GM21447 (cell line): Measurements from ENCODE around the gene DENND2A.
"Not testable (repeated sequence)": the region's sequence is repeated elsewhere in the genome, so short reads cannot be mapped to it uniquely, and the experiment has no call there.

Experiments
- ATAC-seq: cut with Tn5 transposase; IDR thresholded peaks from one replicate; pipeline ENCODE4 v1.9.1; 2021; ENCODE audit not compliant: unreplicated experiment

Gene DENND2A

DNA sequence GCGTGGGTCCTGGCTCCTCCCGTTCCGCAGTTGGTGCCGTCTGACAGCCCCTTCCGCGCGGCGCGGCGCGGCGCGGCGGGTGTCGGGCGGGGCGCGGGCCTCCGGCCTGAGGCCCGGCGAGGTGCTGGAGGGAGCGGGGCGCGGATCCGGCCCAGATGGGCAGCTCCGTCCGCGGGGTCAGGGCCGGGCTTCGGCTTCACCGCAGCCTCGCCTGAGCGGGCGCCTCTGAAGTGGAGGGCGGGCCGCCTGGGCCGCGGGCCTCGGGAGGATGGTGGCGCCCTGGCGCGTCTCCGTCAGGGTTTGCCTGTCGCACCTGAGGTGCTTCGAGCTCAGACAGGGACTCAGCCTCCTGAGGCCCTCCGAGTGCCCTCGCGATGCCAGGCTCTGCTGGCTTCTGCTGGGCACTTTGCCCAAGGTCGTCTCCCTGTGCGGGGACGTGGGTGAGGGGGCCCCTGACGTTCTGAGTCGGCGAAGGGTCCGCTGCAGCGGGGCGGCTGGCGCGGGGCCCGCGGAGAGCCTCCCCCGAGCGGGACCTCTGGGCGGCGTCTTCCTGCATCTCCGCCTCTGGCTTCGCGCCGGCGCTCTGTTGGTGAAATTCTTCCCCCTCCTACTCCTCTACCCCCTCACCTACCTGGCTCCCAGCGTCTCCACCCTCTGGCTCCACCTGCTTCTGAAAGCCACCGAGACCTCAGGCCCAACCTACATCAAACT is 32.6 kb upstream of the DENND2A start:
- ATAC-seq: peak; percentile 37

- peak; percentile 44 for ATAC-seq
Observed at GRCh38 chr7:140672382-140673062, 31.9 kb upstream of the DENND2A start, which contains the start of gene ADCK2. TSS of gene ADCK2 (plus strand) at chr7:140672945. CDS start at chr7:140673331, 386 bp downstream.

DNA sequence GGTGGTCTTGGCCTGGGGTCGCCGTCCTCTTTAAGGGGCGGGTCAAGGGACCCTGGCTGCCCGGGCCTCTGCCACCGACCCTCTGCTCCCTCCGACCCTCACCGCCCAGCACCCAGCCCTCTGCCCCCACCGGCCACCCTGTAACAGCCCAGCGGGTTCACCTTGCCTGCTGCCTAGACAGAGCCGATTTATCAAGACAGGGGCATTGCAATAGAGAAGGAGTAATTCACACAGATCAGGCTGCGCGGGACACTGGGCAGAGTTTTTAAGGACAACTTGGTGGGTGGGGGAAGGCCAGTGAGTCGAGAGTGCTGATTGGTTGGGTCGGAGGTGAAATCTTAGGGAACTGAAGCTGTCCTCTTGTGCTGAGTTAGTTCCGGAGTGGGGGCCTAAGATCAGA is 31.4 kb upstream of the DENND2A start:
- no peak for ATAC-seq

- no peak for ATAC-seq
Observed at GRCh38 chr7:140670343-140670935, 29.8 kb upstream of the DENND2A start.

DNA sequence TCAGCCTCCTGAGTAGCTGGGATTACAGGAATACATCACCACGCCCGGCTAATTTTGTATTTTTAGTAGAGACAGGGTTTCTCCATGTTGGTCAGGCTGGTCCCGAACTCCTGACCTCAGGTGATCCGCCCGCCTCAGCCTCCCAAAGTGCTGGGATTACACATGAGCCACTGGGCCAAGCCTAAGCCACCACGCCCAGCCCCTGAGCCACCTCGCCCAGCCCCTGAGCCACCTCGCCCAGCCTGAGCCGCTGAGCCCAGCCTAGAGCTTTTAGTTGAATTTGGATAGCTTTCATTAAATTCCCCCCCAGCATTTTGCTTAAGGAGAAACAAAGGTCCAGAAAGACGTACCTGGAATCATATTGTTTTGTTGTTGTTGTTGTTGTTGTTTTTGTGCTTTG is 29.2 kb upstream of the DENND2A start:
- ATAC-seq: not testable (repeated sequence)

- no peak for ATAC-seq
Observed at GRCh38 chr7:140669352-140669751, 28.7 kb upstream of the DENND2A start.

DNA sequence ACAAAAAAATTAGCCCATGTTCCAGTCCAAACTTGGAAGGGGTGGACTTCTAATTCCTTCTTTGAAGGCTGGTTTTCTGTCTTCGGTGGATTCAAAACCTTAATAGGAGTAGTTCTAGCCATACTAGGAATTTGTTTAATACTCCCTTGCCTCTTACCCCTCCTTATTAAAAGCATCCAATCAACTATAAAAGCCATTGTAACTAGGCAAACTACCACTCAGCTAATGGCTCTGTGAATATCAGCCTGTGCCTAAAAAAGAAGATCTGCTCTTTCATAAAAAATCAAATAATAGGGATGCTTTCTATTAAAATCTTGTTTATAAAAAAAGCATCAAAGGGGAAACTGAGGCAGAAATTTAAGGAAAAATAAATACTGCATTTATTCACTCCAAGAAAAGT is 28.0 kb upstream of the DENND2A start:
- no peak for ATAC-seq

GRCh38 chr7:140667476-140667875 is 26.9 kb upstream of the DENND2A start:
- ATAC-seq: no peak

- ATAC-seq: not testable (repeated sequence)
Observed at GRCh38 chr7:140662938-140663337, 22.3 kb upstream of the DENND2A start.

DNA sequence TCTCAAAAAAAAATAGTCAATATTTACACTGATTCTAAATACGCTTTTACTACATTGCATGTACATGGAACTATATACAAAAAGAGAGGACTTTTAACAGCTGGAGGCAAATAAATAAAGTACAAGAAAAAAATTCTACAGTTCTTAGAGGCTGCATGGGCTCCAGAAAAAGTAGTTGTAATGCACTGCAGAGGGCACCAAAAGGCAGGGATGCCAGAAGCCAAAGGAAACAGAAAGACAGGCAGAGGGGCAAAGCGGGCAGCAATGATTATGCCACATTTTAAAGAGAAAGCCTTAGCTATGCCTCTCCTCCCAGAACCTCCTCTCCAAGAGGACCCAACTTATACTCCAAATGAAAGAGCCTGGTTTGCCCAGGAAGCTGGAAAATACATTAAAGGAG is 20.5 kb upstream of the DENND2A start:
- ATAC-seq: no peak

GRCh38 chr7:140659856-140660255 is 19.2 kb upstream of the DENND2A start:
- ATAC-seq: no peak

- no peak for ATAC-seq
Observed at GRCh38 chr7:140657891-140658290, 17.3 kb upstream of the DENND2A start.

DNA sequence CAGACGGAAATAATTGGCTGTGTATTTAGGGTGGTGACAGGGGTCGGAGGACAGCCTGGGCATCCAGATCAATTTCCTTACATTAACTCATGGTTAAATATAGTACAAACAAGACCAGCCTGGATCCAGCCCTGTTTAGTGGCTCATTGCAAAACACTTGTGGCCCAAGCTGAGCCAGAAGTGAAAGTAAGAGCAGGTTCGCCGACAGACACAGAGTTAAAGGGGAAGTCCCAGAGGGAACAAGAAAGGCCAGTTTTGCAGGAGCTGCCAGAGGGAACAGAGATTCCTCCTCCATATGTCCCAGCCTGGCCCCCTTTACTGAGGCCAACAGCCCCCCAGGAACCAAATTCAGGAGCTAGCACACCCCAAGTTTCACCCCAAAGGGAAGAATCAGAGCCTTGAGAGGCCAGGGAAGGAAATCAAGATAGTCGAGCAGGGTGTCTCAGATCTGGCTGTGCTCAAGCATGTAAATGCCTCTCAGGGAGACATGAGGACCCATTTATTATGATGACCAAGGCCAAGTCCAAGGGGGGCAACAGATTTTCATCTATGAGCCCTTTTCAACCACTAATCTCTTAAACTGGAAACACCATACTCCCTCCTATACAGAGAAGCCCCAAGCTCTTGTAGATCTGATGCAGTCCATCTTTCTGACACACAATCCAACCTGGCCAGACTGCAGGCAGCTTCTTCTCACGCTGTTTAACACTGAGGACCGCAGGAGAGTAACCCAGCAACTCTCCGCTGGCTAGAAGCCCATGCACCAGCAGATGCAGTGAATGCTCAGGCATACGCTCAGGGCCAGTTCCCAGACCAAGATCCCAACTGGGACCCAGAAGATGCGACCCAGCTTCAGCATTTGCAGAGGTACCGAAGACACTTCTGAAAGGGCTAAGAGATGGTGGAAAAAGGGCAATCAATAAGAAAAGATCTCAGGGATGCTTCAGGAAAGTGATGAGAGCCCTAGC is 16.2 kb upstream of the DENND2A start:
- ATAC-seq: peak; percentile 95

- no peak for ATAC-seq
Observed at GRCh38 chr7:140655511-140656408, 15.1 kb upstream of the DENND2A start.

- ATAC-seq: no peak
Observed at GRCh38 chr7:140654661-140655060, 14.0 kb upstream of the DENND2A start.

GRCh38 chr7:140654109-140654387 is 13.4 kb upstream of the DENND2A start:
- no peak for ATAC-seq

DNA sequence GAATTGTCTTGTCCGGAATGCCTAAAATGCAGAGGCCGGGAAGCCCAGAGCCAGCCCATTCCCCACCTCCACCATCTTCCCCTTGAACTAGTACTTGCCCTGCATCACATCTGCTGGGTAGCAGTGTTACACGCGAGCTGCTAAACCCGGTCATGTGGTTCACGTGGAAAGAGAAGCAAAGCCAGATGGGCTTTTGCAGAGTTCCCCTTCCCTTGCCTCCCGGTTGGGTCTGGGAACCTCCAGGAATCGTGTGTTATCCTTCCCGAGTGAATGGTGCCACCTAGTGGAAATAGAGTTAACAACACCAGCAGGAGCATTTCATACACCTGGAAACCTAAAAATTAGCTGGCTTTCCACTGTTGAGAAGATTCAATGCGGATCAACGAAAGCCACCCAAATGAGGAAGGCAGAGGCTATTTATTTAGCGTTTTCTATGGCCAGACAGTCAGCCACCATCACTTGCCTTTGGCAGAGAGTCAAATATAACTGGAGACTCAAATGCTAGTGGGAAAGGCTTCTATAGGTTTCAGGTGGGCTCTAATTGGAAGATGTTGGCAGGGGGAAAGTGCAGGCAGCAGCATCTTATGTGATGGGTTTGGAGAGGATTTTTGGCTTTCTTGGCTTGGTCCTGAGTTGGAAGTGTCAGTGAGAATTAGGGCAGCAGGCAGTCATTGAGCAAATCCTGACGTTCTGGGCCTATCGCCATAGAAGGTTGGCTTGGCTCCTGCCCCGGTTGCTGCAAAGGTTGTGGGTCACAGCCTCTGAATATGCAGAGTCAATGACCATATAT is 12.9 kb upstream of the DENND2A start:
- no peak for ATAC-seq

GRCh38 chr7:140650367-140650766 is 9.8 kb upstream of the DENND2A start:
- ATAC-seq: no peak

- ATAC-seq: no peak
Observed at GRCh38 chr7:140649556-140650205, 9.1 kb upstream of the DENND2A start.
